NCI-H460 (cell line): ENCODE results near the gene MPP4. TPM values are rescaled to one million over a fixed set of nuclear protein-coding genes. Genes with fewer than 3 reads are reported as not detected.
"Not testable (repeated sequence)": the region's sequence is repeated elsewhere in the genome, so short reads cannot be mapped to it uniquely, and the experiment has no call there.

Experiments
- DNase-seq: peaks from one replicate; pipeline ENCODE4 v3.0.0-alpha.2; 2016; ENCODE audit warnings: low read depth; ENCODE audit errors: extremely low read depth
- total RNA-seq: library from RNA; depleted of rRNA; stranded (reverse); fragments of >200 nt; shearing (Covaris generic); gene quantifications from 2 replicates; pipeline ENCODE4 v1.2.3, GENCODE V29; 2014

The MPP4 gene
- total RNA-seq, 1 experiment from 2014 or later, result 0.52 TPM

DNA sequence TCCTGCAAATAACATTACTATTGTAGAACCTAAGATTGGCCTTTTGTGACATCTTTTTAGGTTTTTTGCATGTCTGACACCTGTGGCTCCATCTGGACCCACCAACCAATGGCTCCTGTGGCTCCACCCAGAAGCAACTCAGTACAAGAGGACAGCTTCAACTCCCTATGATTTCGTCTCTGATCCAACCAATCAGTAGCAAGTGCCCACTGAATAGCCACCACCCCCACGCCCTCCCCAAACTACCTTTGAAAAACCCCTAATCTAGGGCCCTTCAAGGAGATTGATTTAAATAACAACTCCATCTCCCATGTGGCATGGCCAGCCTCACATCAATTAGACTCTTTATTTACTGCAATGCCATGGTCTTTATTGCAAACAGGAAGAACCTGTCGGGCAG lies 23.6 kb downstream of the MPP4 start:
- DNase-seq, result no peak

DNA sequence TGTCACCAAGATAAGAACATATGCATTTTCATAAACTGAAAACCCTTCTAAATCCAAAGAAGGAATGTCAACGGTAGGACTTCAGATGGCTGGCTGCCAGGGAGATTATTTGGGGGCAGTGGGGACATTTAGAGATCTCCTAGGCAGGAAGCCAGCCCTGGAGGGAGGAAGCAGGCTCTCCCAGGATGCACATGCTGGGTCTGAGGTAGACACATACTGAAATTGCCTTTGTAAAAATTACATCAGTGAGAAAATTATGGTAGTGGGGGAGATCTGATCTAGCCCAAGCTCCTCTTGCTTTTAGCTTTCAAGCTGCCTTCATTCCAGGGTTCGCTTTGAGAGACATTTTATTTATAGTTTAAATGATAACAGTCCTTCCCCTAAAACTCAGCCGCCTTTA lies 24.1 kb downstream of the MPP4 start:
- DNase-seq, result no peak

DNA sequence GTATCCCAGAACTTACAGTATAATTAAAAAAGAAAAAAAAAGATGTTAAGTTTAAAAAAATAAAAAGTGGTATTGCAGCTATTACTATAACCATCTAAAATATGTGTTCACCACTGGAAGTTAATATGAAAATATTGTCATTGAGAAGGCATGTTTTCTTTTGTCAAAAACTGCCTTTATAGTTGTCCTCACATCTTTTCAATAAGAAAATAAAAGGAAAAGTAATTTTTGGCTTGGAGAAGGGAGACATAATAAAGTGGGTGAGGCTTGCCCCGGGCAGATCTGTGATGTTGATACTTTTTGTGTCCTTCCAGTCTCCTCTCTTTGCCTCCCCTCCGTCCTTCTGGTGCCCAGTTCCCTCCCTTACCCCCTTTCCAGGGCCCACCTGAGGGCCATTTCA lies 24.9 kb downstream of the MPP4 start:
- DNase-seq, result no peak

DNA sequence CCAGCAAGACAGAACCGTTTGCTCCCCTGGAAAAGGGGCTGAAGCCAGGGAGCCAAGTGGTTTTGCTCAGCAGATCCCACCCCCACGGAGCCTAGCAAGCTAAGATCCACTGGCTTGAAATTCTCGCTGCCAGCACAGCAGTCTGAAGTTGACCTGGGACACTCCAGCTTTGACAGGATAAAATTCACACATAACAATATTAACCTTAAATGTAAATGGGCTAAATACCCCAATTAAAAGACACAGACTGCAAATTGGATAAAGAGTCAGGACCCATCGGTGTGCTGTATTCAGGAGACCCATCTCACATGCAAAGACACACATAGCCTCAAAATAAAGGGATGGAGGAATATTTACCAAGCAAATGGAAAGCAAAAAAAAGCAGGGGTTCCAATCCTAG lies 27.2 kb downstream of the MPP4 start:
- not testable (repeated sequence) for DNase-seq

DNA sequence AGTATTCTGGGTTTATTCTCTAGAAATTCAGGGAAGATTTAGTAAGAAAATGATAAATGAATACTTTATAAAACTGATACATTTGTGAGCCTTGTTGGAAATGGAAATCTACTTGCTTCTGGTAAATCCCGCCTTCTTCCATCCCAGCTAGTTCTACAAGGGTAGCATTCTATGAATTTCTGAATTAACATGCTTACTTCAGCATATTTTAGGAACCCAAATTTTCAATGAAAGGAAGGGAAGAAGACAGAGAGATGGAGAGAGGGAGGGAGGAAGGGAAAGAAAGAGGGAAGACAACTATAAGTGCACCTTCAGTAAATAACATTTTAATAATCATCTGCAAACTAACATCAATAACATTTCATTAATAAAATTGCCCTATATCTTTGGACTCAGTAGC lies 28.6 kb downstream of the MPP4 start:
- no peak for DNase-seq

DNA sequence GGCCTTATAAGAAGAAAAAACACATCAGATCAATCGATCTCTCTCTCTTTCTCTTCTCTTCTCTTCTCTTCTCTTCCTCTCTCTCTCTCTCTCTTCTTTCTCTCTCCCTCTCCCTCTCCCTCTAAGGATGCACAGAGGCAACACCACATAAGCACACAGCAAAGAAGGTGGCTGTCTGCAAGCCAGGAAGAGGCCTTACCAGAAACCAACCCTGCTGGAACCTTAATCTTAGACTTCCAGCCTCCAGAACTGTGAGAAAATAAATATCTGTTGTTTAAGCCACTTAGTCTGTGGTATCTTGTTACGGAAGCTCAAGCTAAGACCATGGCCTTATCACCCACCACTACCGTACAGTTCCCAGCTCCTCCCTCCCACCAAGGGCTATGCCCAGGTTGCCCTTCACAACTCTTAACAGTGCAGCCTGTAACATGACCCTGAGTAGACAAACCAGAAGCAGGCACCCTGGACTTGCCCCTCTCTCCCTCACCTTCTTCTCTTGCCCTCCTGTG lies 30.0 kb downstream of the MPP4 start:
- DNase-seq, result no peak

DNA sequence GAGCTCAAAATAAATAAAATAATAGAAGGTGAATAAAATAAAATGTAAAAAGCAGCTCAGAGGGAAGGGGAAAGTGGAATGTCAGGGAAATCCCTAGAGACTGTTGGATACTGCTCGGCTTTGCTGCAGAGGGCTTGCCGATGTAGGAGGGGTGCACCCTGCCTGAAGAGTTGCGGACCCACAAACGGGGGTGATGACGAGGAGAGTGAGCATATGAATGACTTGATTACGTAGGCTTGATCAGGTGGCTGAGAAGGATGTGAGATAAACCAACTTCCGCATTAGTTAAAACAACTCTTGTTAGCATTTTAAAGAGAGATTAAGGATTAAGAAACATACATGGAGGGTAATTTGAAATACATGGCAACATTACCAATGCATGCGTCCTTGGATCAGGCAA lies 34.1 kb downstream of the MPP4 start:
- no peak for DNase-seq

DNA sequence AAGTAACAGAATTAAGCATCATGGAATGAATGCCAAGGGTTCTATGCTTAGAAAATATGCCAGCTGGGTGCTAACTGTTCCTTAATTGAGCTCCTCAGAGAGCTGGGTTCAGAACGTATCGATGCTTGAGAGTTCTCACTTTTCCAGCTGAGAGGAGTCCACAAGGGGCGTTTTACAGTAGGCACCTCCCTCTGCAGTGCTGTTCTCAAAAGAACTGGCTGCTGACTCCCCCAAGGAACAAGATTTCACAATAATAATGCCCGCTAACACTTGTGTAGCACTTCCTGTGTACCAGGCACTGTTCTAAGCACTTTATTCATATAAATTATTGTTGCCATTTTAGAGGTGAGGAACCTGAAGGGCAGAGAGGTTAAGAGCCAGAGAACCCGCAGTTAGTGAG lies 37.1 kb downstream of the MPP4 start:
- no peak for DNase-seq

DNA sequence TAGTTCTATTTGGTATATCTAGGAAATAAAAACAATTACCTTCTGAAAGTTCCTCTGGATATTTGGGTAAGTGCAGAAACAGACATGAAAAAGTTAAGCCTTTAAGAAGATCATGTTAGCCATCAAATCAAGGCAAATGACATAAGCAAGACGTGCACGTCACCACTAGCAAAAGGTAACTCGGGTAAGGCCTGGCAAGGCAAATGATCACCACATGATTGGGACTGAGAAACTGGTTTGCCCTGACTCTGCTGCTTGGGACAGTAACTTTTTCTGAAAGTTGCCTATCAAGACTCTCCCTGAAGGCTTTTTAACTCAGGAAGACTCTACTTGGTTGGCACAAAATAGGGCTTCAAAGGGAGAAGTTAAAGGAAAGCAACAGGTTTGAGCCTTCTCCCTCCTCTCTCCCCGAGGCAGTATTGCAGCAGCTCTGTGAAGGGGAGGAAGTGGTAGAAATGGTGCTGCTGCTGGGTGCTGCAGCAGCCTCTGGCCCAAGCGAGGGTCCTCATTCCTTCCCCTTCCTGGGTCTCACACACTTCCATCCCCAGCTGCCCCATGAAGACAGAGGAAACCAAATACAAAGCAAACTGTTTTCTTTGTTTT lies 38.0 kb downstream of the MPP4 start:
- DNase-seq, result no peak

DNA sequence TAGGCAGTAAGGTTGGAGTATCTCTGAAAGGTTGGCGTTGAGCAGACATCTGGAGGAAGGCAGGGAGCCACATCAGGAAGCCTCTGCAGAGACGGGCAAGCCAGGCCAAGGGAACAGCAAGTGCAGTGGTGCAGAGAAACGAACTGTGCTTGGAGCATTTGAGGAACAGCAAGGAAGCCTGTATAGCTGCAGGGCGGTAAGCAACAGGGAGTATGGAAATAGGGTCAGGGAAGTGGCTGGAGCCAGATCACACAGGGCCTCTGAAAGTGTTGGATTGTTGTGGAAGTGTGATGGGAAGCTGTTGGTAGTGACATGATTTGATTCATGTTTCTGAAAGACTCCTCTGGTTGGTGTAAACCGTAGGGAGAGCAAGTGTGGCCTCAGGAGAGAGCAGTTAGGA lies 41.7 kb downstream of the MPP4 start:
- no peak for DNase-seq

DNA sequence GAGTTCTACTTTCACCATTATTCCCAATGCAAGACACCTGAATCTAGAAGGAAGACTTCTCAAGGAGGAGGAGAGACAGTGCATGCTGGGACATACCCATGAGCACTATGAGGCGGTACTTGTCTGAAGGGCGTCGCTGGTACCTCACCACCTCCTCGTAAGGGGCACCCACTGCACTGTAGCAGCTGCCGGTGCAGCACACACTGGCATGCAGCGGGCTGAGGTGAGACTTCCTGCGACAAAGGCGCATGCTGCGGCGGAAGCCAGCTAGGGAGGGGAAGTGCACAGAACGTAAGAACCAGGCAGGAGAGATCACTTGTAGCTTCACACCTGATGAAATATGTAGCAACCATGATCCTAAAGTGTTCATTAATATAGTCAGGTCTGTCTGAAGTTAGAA lies 42.3 kb downstream of the MPP4 start:
- no peak for DNase-seq

DNA sequence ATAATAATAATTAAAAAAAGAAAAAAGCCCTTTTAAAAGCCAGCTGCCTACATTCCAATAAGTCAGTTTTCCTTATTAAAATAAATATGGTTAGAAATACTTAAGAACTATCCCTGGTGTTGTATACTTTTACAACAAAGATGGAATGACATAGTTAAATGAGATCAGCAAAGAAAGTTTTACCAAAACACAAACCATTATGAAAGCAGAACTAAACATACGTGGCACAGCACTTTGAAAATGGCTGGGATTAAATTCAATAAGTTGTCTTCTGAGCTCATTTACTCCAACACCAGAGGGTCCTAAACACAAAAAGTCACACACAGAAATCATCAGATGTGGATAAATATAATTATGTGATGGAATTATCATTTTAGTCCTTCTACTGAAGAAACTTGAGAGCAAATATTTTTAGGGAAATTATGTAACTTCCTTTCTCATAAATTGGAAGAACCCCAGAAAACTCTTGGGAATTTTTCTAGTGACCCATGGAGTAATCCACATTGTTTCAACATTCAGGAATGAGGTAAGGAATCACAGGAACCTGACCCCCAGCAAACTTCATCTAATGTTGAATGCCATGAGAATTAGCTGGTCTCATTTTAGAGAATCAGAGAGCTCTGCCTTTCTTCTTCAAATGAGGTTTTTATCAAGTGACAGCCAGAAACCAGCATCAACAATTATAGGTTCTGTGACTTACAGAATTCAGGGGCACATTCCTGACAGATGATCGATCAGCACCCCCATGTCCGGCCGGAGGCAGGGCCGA lies 43.6 kb downstream of the MPP4 start:
- DNase-seq, result no peak

DNA sequence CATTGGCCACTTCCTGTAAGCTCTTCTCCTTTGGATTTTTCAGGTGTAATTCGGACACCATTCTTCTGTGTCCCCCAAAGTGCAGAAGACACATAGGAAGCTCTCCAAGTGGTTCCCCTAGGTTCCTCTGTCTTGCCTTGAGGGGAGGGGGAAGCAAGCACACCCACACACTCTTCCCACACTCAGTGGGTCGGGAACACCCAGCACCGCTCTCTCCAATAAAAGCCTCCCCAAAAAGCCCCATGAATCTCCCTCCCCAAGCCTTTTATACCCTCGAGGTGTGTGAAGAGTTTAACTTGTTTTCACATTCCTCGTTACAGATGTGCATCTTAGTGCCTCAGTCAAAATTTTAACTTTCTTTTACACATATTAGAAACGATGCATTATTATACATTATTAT lies 45.2 kb downstream of the MPP4 start:
- no peak for DNase-seq

DNA sequence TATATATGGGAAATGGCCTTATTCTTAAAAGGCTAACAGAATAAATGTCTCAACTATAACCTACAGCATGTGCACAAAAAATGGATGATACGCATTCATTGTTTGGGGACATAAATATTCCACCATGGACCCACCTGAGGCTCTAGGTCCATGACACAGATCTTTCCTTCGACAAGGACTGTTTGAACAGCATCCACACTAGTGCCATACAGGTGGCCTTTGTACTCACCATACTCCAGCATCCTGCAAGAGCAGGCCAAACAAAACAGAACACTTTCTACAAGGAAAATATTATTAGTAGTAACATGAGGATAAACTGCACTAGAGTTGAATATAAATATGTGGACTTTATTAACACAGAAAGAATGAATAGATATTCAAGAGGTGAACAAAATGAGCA lies 49.0 kb downstream of the MPP4 start:
- no peak for DNase-seq

DNA sequence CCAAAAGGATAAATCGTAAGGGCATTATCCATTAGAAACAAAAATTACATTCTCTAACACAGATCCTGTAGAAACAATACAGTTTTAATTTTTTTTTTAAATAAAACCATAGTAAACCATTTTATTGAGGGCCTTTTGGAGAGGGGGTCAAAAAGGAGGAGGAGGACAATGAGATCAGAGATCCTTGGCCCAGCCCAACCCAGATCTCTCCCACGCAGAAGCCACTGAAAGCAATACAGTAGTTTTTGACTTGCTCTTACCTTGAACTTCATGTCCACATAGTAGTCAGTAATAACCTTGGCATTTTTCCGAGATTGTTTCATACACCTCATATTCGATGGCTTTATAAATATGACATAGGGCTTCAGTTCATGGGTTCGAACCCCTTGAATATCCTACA lies 51.0 kb downstream of the MPP4 start:
- DNase-seq, result no peak

DNA sequence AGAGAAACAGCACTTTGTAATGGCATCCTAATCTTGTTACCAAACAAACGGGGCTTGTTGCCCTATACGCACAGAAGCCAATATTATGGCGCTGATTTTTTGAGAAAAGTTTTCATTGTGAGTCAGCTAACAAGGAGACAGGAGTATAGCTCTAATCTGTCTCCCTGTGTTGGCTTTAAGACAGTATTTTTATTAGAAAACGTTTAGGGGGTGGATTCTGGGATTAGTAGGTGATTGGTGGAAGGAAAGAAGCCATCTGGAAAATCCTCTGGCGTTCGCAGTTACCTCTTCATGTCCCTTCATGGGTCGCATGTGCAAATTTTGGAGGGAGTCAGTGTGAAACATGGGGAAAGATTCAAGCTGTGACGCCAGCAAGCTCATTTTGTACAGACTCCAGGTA lies 54.4 kb downstream of the MPP4 start:
- DNase-seq, result no peak

DNA sequence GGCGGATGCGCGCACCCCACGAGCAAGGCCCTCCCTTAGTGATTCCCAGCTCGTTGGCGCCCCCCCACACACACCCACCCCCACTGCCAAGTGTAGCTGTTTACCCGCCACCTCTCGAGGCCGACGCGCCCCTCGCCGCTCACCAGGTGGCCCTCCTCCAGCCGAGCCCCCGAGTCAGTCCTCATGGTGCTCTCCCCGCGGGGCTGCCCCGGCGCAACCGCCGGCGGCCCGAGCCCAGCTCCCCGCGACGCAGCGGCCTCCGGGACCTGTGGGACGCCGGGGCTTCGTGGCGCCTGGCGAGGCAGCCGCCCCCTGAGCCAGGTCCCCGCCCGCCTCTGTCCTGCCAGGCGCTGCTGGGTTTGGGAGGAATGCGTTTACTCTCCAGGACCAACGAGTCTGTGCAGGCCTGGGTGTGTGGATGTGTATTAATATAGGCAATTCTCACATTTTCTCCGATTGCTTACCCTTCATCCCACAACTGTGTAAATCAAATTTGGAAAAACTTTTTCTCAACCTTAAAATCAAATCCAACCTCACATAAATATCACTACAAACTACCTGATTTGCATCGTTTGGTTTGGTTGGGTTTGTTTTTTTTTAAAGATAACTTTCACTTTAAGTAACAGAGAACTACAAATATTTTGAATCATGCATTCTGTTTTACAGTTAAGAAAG lies 55.1 kb downstream of the MPP4 start, which contains the start of gene TMEM237:
Gene TMEM237 (minus strand): TSS at position 288 of the 675 bp plus-strand sequence. CDS start 103 bp downstream, at position 185.
- DNase-seq, result no peak

DNA sequence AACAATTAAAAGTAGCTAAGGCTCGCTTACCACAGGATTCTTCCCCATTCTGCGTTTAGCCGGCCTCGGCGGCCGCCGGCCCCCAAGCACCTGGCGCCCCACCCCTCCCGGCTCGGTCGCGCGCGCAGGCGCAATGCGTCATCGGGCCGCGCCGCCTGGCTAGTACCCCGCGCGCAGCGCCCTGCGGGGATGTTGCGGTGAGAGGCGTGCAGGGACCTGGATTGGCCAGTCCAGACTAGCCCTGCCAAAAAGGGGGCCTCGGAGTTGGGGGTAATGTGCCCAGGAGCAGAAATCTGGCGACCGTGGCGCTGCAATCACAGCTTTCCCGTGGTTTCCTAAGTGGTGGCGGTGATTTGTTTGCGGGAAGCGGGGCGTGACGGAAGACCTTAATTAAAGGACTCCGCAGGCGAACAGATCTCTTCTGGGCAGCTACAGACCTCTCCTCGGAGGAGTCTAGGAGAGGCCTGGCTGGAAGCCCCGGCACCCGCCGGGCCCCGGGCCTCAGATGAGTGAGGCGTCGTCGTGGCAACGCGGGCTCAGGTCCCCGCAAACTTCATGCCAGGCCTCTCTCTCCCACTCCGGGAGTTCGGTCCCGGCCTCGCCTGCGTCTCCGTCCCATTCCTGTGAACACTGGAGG lies 55.7 kb downstream of the MPP4 start:
- peak; percentile 70 for DNase-seq

DNA sequence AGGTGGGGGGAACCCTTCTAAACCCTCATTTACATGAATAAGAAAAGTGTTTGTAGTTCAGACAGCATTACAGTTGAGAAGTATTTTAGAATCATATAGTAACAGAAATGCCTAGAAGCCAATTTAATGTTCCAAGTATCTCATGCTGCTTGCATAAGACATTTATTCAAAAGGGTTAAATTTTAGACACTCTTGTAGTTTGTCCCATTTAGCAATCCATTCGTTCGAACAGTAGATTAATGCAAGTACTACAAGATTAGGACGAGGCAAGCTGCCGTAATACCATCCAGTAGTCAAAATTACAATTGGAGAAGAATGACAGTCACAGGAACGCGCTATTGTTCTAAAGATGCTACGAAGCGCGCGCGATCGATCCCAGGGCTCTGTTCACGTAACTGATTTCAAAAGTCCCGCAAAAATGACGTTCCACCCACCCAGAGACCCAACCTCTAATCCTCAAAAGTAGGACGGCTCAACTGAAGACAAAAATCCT lies 56.3 kb downstream of the MPP4 start:
- DNase-seq, result no peak

DNA sequence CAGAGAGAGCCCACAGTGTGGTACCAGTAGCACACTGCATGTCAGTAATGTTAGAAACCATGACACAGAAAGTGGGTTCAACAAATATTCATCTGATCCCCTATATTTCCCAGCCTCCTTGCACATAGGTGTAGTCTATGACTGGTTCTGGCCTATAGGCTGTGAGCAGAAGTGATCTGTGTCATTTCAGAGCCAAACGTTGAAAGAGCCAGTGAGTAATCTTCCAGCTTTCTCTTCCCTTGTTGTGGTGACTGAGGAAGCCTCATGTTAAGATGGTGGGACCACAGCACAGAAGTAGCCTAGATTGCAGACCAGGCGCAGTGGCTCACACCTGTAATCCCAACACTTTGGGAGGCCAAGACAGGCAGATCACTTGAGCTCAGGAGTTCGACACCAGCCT lies 59.2 kb downstream of the MPP4 start:
- DNase-seq, result no peak

DNA sequence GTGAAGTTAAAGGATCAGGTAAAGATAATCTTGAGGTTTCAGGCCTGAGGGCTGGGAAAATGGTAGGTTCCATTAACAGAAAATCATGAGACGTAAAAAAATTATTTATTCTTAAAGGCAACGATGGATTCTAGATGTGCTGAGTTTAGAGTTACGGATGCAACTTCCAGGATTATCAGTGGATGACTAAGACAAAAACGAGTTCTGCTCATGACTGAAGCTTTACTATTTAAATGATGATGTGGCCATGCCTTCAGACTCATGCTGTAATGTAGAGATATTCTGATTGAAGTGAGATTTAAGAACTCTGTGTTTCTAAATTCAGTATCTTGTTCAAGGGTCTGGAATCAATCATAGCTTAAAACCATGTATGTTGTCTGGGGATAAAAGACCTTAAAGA lies 60.1 kb downstream of the MPP4 start:
- no peak for DNase-seq
